Measurements from ENCODE around the gene CDH13. TPM values are rescaled to one million over a fixed set of nuclear protein-coding genes. Genes with fewer than 3 reads are reported as not detected.

Gene CDH13
- total and polyA plus RNA-seq, 2 of the 8 experiments (the other 6 are each of a cell fraction or from before 2014, with no cell fraction given): 2.3 to 2.4 TPM

DNA sequence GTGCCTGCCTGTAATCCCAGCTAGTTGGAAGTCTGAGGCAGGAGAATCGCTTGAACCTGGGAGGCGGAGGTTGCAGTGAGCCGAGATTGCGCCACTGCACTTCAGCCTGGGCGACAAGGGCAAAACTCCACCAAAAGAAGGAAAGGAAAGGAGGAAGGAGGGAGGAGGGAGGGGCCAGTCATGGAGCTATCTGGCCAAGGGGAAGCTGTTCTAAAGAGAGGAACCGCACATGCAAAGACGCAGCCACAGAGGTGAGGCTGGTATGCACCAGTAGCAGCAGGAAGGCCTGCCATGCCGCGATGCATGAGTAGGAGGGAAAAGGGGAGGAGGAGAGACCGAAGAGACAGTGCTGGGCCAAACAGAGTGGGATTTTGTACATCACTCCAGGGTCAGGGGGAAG, 1216.9 kb downstream of the CDH13 start:
- Histone ChIP-seq H3K23ac (ENCODE audit: insufficient read length) (no peak overlapping the region), H4K20me1 (replicated peaks in 1 of 2; ENCODE audit: control insufficient read depth in 1 of 2, insufficient read depth in 2 of 2, low read length in 2 of 2) (no peaks in the 10 kb centered on the region), H2BK20ac (ENCODE audit: low read length) (peak overlapping the region; percentile 100), H2AK5ac (ENCODE audit: low read depth, low read length) (0 out of 2 replicates have a peak overlapping the region, but pooled peaks have one; percentile 88), H3K27ac (ENCODE audit: low read depth, low read length) (peak overlapping the region; percentile 12; the same call in 1 of the 2 replicates), H3K9ac (replicated peaks in 1 of 4; ENCODE audit: extremely low read depth in 1 of 4, low read depth in 3 of 4, low read length in 3 of 4) (no peak overlapping the region), H3K56ac (replicated peaks; ENCODE audit: insufficient read length, low read depth, low read length) (no peak overlapping the region), H2BK12ac (ENCODE audit: low read depth, low read length) (peak overlapping the region; percentile 99), H3K18ac (ENCODE audit: extremely low read depth, low read length) (peak overlapping the region; percentile 85), H3K14ac (ENCODE audit: insufficient read length) (no peak overlapping the region), H2BK15ac (ENCODE audit: low read length) (peak overlapping the region; percentile 29; the same call in 1 of the 2 replicates), H3K4me1 (replicated peaks in 1 of 4; ENCODE audit: control insufficient read depth in 3 of 4, insufficient read depth in 4 of 4, low read length in 3 of 4) (peaks cover 15 to 30% (median 23%) of the 10 kb centered on the region in 4 experiments), H4K91ac (replicated peaks; ENCODE audit: insufficient read length, low read length) (peak overlapping the region; percentile 98), H3K9me3 (ENCODE audit: insufficient read depth in 2 of 2, low read depth in 1 of 2, low read length in 1 of 2) (no peaks in the 10 kb centered on the region), H3K36me3 (ENCODE audit: control insufficient read depth in 2 of 4, insufficient read depth in 4 of 4, low read length in 3 of 4) (no peaks in the 10 kb centered on the region), H3K79me2 (ENCODE audit: control insufficient read depth in 1 of 2, insufficient read depth in 2 of 2, low read length in 2 of 2) (no peaks in the 10 kb centered on the region), H2AFZ (ENCODE audit: low read length) (peak overlapping the region; percentile 6), H3K4ac (replicated peaks; ENCODE audit: insufficient read length, low read depth, low read length) (peak overlapping the region; percentile 55), H4K8ac (ENCODE audit: extremely low read depth, insufficient read depth, low read length) (no peak overlapping the region; the same call in 1 of the 2 replicates), H2BK5ac (ENCODE audit: low read depth, low read length) (peak overlapping the region; percentile 89), H3K4me3 (ENCODE audit: extremely low read depth in 1 of 4, insufficient read depth in 2 of 4, low read depth in 3 of 4, low read length in 4 of 4) (no peak overlapping the region), H2BK120ac (replicated peaks; ENCODE audit: low read depth, low read length) (peak overlapping the region; percentile 68), H4K5ac (ENCODE audit: insufficient read length, low read depth, low read length) (peak overlapping the region; percentile 64), H3K23me2 (ENCODE audit: low read depth, low read length) (no peaks in the 10 kb centered on the region), H3K79me1 (ENCODE audit: low read depth, low read length) (no peaks in the 10 kb centered on the region), H3K4me2 (ENCODE audit: insufficient read depth in 1 of 2, low read depth in 2 of 2, low read length in 2 of 2) (peak overlapping the region in 1 of 2 experiments; percentile 42; a peak in 1 of 4 replicates), H3K27me3 (replicated peaks in 1 of 4; ENCODE audit: control insufficient read depth in 3 of 4, extremely low read depth in 1 of 4, insufficient read depth in 3 of 4, low read length in 3 of 4) (no peaks in the 10 kb centered on the region)
- no peak for DNase-seq (ENCODE audit: low read depth in 1 of 2, low spot score in 2 of 2)
- CTCF ChIA-PET (ENCODE audit: partially characterized antibody): interaction anchor here (0.8 to 4.2 kb wide), 5 partner anchors 9 to 41 kb away, joined by 3 to 34 read pairs (median 3); no protein-coding TSS in a partner anchor
- POLR2A ChIA-PET (ENCODE audit: partially characterized antibody): interaction anchor here (1.3 to 5.9 kb wide), 5 partner anchors 10 to 39 kb away, joined by 3 to 54 read pairs (median 5); no protein-coding TSS in a partner anchor
- no peak for FAIRE-seq
- 42% methylated on average over 10 of the region's 10 CpGs; no CpG with 5 or more reads in 1 of the 2 experiments for WGBS, 2 experiments (ENCODE audit: extremely low coverage in 1 of 2, insufficient coverage in 1 of 2, insufficient read length in 1 of 2, insufficient replicate concordance in 2 of 2, low coverage in 1 of 2, low lambda C conversion rate in 2 of 2, missing lambda C conversion rate in 1 of 2)
- TF ChIP-seq TEAD4 (IDR thresholded peaks at IDR 0.05; ENCODE audit: low read depth, low read length) (peak; percentile 61; the same call in 1 of the 2 replicates), POU5F1 (IDR thresholded peaks at IDR 0.05; ENCODE audit: low read depth, low read length) (no peak), RXRA (IDR thresholded peaks at IDR 0.05; ENCODE audit: insufficient read depth, low read depth, low read length) (no peak), SUZ12 (IDR thresholded peaks at IDR 0.05; ENCODE audit: low read length) (no peak), CEBPB (IDR thresholded peaks at IDR 0.05; ENCODE audit: low read depth, low read length) (0 out of 2 replicates have a peak, but pooled peaks have one; percentile 33), YY1 (IDR thresholded peaks at IDR 0.05; ENCODE audit: low read depth, low read length) (no peak), CHD1 (IDR thresholded peaks at IDR 0.05; ENCODE audit: low read depth, low read length) (no peak)
- TF ChIP-seq, protein P1, sequence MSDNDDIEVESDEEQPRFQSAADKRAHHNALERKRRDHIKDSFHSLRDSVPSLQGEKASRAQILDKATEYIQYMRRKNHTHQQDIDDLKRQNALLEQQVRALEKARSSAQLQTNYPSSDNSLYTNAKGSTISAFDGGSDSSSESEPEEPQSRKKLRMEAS (IDR thresholded peaks at IDR 0.05): peak; percentile 70
- TF ChIP-seq, protein P2, sequence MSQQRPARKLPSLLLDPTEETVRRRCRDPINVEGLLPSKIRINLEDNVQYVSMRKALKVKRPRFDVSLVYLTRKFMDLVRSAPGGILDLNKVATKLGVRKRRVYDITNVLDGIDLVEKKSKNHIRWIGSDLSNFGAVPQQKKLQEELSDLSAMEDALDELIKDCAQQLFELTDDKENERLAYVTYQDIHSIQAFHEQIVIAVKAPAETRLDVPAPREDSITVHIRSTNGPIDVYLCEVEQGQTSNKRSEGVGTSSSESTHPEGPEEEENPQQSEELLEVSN (IDR thresholded peaks at IDR 0.05): peak; percentile 47
